Globus pallidus (tissue), 1 donor: Measurements from ENCODE around the gene FPR3.

Experiments used
- DNase-seq: peaks from one replicate; pipeline ENCODE4 v3.0.0-alpha.2; 2015; ENCODE audit warnings: low spot score

The FPR3 gene

DNA sequence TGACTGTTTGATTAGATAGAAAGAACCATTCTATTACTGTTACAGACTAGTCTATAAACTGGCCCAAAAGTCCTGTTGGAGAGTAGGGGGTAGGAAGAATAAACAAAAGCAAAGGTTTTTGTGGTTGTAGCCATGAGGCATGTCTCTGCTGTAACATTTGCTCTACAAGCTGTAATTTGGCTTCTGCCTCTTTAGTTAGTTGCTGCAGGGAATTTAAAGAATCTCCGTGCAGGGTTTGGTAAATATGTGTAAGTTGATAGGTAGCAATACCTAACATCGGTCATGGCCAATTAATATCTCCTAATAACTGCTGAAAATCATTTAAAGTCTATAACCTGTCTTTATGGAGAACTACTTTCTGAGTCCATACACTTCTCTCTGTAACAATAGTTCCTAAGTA, 13.0 kb downstream of the FPR3 start:
- DNase-seq = no peak

DNA sequence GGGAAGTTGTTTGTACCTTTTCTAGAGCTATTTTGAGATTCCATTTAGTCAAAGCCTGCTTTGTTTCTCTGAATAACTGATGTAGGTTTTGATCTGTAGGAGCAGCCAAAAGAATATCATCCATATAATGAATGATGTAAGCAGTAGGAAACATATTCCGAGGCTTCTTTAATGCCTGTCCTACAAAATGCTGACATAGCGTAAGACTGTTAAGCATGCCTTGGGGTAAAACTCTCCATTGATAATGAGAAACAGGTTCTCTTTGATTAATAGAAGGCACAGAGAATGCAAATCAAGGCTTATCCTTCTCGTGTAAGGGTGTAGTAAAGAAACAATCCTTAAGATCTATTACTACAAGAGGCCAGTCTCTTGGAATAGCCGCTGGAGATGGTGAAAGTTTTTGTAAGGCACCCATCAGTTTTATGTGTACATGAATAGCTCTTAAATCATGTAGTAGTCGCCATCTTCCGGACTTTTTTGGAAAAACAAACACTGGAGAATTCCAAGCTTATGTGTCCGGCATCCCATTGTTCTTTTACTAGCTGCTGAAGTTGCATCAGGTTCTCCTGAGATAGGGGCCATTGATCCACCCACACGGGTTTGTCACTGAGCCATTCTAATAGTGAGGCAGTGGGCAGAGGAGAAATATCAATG, 13.5 kb downstream of the FPR3 start:
- DNase-seq = no peak

DNA sequence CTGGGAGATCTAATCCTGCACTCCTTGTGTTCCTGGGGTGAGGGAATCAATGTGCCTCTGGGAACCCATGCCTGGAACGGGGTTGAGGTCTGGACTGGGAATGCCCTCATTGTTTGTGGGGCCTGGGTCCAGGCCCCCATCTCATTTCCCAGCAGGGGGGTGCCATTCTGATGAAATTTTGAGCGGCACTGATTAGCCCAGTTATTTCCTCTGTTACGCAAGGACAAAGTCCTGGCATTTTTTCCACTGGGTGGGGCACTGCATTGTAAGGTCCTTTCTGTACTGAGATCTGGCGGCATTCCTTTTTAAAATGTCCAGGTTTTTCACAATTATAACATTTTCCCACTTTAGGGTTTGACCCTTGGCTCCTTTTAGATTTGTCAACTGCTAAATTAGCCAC, 14.8 kb downstream of the FPR3 start:
- no peak for DNase-seq

GRCh38 chr19:51810223-51810622, 15.3 kb downstream of the FPR3 start:
- no peak for DNase-seq

DNA sequence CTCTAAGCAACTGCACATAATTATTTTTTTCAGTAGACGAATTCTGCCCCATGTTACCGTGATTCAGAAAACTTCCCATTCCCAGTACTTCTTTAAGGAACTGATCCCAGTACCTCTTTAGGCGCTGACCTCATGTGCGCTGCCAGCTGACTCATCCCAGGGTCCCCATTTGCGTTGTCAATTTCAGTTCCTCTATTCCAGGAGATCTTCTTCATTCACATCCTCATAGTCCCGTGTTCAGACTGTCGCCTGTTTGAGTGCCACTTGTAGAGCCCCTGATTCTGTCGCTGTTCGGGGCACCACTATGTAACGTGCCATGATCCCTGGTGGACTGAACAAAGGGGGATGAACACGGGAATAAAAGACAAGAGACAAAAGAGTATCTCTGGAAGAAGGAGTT, 16.4 kb downstream of the FPR3 start:
- peak; percentile 60 for DNase-seq

DNA sequence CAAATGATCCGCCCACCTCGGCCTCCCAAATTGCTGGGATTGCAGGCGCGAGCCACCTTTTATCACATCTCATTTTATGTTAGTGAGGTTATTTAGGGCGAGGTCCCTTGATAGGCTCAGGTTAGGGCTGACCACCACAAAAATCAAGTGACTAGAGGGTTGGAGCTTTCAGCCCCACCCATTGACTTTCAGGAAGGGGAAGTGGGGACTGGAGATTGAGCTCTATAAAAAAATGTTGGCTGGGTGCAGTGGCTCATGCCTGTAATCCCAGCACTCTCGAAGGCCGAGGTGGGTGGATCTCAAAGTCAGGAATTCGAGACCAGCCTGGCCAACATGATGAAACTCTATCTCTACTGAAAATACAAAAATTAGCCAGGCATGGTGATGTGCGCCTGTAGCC, 20.1 kb downstream of the FPR3 start:
- DNase-seq = no peak

DNA sequence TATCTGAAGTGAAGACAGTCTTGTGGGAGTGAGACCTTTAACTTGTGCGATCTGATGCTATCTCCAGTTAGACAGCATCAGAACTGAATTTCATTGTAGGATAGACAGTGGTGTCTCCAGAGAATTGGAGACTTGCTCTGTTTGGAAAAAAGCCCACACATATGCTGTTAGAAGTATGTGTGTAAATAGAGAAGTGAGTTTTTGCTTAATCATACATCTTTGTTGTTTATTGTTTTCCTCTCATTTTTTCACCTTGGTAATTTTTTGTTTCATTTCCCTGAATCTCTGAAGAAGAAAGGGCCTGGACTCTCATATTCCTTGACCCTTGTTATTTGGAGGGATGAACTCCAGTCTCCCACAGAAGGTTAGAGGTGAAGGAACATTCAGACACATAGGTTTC, 21.8 kb downstream of the FPR3 start:
- no peak for DNase-seq

DNA sequence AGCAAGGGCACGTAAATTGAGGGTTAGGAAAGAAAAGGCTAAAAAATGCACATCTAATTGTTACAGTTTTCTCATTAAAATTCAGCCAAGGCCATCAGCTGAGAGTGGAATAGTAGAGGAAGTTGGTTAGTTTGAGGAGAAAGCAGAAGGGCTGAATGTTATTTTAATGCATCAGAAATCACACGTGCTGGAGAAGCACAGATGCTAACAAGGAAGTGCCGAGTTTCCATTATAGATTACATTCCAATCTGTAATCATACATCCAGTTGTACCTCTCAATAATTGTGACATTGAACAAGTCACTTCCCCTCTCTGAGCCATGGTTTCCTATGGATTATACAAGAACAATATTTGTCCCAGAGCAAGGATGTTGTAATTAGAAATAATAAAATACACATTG, 25.1 kb downstream of the FPR3 start:
- DNase-seq = no peak

DNA sequence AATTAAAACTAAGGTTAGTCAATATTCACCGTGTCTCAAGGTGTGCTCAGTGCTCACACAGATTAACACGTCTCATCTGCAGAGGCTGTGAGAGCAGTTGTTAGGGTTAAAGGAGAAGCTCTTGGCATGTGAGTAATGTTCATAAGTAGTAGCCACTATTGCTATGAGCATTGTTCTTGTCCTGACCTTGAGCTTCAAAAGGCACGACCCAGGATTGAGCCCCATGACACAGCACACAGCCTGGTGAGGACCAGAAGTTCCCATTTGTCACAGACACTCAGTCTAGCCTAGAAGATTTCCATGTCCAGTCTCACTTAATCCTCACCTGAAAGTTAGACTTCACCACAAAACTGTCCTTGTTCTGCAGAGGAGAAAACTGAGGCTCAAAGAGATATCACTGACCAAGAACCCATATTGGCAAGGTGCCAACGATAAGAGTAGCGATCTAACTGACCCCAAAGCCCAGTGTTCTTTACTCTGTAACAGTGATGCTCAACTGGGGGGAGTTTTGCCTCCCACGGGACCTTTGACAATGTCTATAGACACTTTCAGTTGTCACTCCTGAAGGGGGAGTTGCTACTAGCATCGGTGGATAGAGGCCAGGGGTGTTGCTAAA, 26.0 kb downstream of the FPR3 start:
- DNase-seq = no peak

DNA sequence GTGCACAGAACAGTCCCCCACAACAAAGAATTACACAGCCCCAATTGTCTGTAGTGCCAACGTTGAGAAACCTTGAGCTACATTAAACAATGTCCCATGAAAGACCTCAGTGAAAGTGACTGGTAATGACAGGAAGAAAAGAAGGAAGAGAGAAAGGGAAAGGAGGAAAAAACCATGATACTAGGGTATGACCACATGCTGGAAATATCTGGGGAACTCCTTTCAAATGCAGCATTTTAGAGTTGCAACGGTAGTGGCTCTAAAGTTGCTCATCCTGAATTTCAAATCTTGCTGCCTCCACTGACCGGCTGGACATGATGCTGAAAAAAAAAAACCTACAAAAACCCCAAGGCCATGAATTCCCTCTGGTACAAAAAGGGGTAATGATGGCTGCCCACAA, 26.5 kb downstream of the FPR3 start:
- no peak for DNase-seq

- DNase-seq = no peak
These were observed 27.0 kb downstream of the FPR3 start for GRCh38 chr19:51821921-51822320.

- no peak for DNase-seq
These were observed 27.4 kb downstream of the FPR3 start for GRCh38 chr19:51822325-51822724.

GRCh38 chr19:51822946-51823345, 28.0 kb downstream of the FPR3 start:
- DNase-seq = no peak

DNA sequence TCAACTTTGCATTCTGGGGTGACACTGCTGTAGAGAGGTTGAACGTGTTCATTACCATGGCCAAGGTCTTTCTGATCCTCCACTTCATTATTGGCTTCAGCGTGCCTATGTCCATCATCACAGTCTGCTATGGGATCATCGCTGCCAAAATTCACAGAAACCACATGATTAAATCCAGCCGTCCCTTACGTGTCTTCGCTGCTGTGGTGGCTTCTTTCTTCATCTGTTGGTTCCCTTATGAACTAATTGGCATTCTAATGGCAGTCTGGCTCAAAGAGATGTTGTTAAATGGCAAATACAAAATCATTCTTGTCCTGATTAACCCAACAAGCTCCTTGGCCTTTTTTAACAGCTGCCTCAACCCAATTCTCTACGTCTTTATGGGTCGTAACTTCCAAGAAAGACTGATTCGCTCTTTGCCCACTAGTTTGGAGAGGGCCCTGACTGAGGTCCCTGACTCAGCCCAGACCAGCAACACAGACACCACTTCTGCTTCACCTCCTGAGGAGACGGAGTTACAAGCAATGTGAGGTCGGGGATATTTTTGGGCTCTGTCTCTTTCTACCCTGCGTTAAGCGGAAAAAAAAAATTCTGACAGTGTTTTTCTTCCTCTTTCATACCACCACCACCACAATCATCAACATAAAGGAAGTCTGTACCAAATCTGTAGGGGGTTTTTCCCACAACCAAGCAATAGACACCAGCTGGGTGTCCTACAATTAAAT, 29.5 kb downstream of the FPR3 start:
- DNase-seq = peak; percentile 54

GRCh38 chr19:51830274-51830673, 35.3 kb downstream of the FPR3 start:
- no peak for DNase-seq

GRCh38 chr19:51837145-51837544, 42.2 kb downstream of the FPR3 start:
- DNase-seq = no peak

DNA sequence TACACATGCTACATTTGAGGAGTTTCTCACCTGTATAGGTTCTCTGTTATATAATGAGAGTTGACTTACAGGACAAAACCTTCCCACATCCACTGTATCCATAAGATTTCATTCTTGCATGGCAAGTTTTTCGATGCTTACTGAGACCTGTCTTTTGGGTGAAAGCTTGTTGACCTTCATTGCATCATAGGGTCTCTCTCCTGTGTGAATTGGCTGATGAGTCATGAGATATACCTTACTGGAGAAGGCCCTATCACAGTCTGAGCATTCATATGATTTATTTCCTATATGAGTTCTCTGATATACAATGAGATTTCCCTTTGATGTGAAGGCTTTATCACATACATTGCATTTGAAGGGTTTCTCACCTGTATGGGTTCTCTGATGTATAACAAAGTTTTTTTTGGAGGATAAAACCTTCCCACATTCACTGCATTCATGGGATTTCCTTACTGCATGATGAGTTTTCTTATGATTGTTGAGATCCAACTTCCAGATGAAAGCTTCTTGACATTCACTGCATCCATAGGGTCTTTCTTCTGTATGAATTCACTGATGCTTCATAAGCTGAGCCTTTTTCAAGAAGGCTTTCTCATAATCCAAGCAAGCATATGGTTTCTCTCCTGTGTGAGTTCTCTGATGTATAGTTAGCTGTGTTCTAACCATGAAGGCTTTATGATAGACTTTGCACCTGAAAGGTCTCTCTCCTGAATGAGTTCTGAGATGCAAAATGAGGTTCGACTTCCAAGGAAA, 67.1 kb downstream of the FPR3 start:
- no peak for DNase-seq

DNA sequence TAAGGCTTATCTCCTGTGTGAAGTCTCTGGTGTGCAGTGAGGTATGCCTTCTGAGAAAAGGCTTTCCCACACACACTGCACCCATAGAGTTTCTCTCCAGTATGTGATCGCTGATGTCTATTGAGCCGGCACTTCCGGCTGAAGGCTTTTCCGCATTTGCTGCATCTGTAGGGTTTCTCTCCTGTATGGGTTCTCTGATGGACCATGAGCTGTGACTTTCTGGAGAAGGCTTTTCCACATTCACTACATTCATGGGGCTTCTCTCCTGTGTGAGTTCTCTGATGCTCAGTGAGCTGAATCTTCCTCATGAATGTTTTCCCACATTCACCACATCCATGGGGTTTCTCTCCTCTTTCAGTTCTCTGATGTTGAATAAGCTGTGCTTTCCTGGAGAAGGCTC, 78.1 kb downstream of the FPR3 start:
- no peak for DNase-seq
